Tibial artery (tissue), 4 donors: Measurements from ENCODE around the gene SDK1.

Source experiments
- DNase-seq, 2 donors: peaks; one replicate each; pipeline ENCODE4 v3.0.0-alpha.2; 2019
- H3K27ac ChIP-seq, 2 donors: fragments of 200-600 bp; sonication (generic) in 1 of 2; 1 replicate in 1 of 2; 2 replicates in 1 of 2; pipeline ENCODE4 v1.5.1; 2018 to 2019; ENCODE audit warnings: mild to moderate bottlenecking in 1 of 2
- H3K27me3 ChIP-seq, 2 donors: fragments of 200-600 bp; sonication (generic) in 1 of 2; one replicate each; pipeline versions ENCODE4 v1.5.1 to v1.6.0; 2016 to 2019
- H3K36me3 ChIP-seq, 3 donors: fragments of 200-600 bp; sonication (generic) in 2 of 3; one replicate each; pipeline ENCODE4 v1.5.1; 2016 to 2019; ENCODE audit warnings: mild to moderate bottlenecking in 2 of 3
- H3K4me1 ChIP-seq, 4 donors: fragments of 200-600 bp; sonication (generic) in 2 of 4; 1 replicate in 3 of 4; 2 replicates in 1 of 4; pipeline ENCODE4 v1.5.1; 2016 to 2019
- H3K4me3 ChIP-seq, 2 donors: fragments of 200-600 bp; sonication (generic) in 1 of 2; 1 replicate in 1 of 2; 2 replicates in 1 of 2; pipeline ENCODE4 v1.5.1; 2018 to 2019; ENCODE audit warnings: mild to moderate bottlenecking in 2 of 2
- H3K9me3 ChIP-seq, 3 donors: fragments of 200-600 bp; sonication (generic) in 1 of 3; one replicate each; pipeline ENCODE4 v1.5.1; 2016 to 2019
- CTCF ChIP-seq, 2 experiments: fragments of 200-600 bp in 1 of 2; fragments of 450-650 bp in 1 of 2; IDR thresholded peaks; one replicate each; pipeline ENCODE4 v1.5.1; 2017 to 2019; ENCODE audit warnings: antibody characterized with exemption in 2 of 2, mild to moderate bottlenecking in 1 of 2, moderate library complexity in 1 of 2
- intact Hi-C: fragments of 100-400 bp; cut with DNase I; formaldehyde crosslinking; loops from one replicate; pipeline ENCODE4 v1.15.0; 2023; ENCODE audit warnings: low total_unique reads

SDK1 gene

GRCh38 chr7:4225881-4226523, 925.0 kb downstream of the SDK1 start:
- intact Hi-C loops, result no loop called here
- Histone ChIP-seq H3K4me3 (no peak overlapping the region), H3K27ac (no peak overlapping the region)

GRCh38 chr7:4226524-4226882, 925.5 kb downstream of the SDK1 start:
- no peak overlapping the region for H3K27ac ChIP-seq
- no peak for TF ChIP-seq CTCF (IDR thresholded peaks at IDR 0.05)
- no peak overlapping the region for H3K4me3 ChIP-seq
- no peaks in the 10 kb centered on the region for H3K27me3 ChIP-seq
- H3K9me3 ChIP-seq, result no peaks in the 10 kb centered on the region
- intact Hi-C loops, result no loop called here
- DNase-seq, result no peak
- peaks cover 23 to 29% (median 23%) of the 10 kb centered on the region in 3 donors for H3K36me3 ChIP-seq
- no peaks in the 10 kb centered on the region for H3K4me1 ChIP-seq

More at GRCh38 chr7:4225881-4226523, 925.0 kb downstream of the SDK1 start:
- H3K4me1 ChIP-seq, result no peaks in the 10 kb centered on the region
- DNase-seq, result no peak
- no peaks in the 10 kb centered on the region for H3K9me3 ChIP-seq
- no peaks in the 10 kb centered on the region for H3K27me3 ChIP-seq
- peaks cover 28 to 33% (median 28%) of the 10 kb centered on the region in 3 donors for H3K36me3 ChIP-seq
- no peak for TF ChIP-seq CTCF (IDR thresholded peaks at IDR 0.05)

- Histone ChIP-seq H3K27ac (no peak overlapping the region), H3K4me1 (no peaks in the 10 kb centered on the region), H3K27me3 (no peaks in the 10 kb centered on the region), H3K36me3 (peaks cover 16 to 22% (median 22%) of the 10 kb centered on the region in 3 donors), H3K9me3 (no peaks in the 10 kb centered on the region), H3K4me3 (no peak overlapping the region)
- TF ChIP-seq CTCF (IDR thresholded peaks at IDR 0.05), result no peak
- intact Hi-C loops, result no loop called here
- DNase-seq, result no peak
Measured at GRCh38 chr7:4227105-4228010, 926.3 kb downstream of the SDK1 start.

- Histone ChIP-seq H3K27ac (no peak overlapping the region), H3K4me1 (no peaks in the 10 kb centered on the region), H3K27me3 (no peaks in the 10 kb centered on the region), H3K36me3 (peaks cover 12 to 19% (median 12%) of the 10 kb centered on the region in 3 donors), H3K4me3 (no peak overlapping the region), H3K9me3 (no peaks in the 10 kb centered on the region)
- no peak for TF ChIP-seq CTCF (IDR thresholded peaks at IDR 0.05)
- no peak for DNase-seq
- intact Hi-C loops, result no loop called here
Measured at GRCh38 chr7:4230352-4230751, 929.3 kb downstream of the SDK1 start.

GRCh38 chr7:4233146-4233545, 932.1 kb downstream of the SDK1 start:
- DNase-seq, result peak; percentile 6 to 54
- H3K9me3 ChIP-seq, result no peaks in the 10 kb centered on the region

More at GRCh38 chr7:4233146-4233545, 932.1 kb downstream of the SDK1 start:
- Histone ChIP-seq H3K36me3 (peaks cover 0 to 19% (median 7%) of the 10 kb centered on the region in 3 donors), H3K27me3 (no peaks in the 10 kb centered on the region), H3K4me3 (no peak overlapping the region), H3K27ac (no peak overlapping the region), H3K4me1 (no peaks in the 10 kb centered on the region)
- intact Hi-C loops, result no loop called here
- TF ChIP-seq CTCF (IDR thresholded peaks at IDR 0.05), result no peak
